ENCODE measurements around the gene MYCN.
"Not testable (repeated sequence)": the region's sequence is repeated elsewhere in the genome, so short reads cannot be mapped to it uniquely, and the experiment has no call there.

The MYCN gene

DNA sequence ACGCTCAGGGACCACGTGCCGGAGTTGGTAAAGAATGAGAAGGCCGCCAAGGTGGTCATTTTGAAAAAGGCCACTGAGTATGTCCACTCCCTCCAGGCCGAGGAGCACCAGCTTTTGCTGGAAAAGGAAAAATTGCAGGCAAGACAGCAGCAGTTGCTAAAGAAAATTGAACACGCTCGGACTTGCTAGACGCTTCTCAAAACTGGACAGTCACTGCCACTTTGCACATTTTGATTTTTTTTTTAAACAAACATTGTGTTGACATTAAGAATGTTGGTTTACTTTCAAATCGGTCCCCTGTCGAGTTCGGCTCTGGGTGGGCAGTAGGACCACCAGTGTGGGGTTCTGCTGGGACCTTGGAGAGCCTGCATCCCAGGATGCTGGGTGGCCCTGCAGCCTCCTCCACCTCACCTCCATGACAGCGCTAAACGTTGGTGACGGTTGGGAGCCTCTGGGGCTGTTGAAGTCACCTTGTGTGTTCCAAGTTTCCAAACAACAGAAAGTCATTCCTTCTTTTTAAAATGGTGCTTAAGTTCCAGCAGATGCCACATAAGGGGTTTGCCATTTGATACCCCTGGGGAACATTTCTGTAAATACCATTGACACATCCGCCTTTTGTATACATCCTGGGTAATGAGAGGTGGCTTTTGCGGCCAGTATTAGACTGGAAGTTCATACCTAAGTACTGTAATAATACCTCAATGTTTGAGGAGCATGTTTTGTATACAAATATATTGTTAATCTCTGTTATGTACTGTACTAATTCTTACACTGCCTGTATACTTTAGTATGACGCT, 5.8 kb downstream of the MYCN start:
- DNase-seq: no peak

DNA sequence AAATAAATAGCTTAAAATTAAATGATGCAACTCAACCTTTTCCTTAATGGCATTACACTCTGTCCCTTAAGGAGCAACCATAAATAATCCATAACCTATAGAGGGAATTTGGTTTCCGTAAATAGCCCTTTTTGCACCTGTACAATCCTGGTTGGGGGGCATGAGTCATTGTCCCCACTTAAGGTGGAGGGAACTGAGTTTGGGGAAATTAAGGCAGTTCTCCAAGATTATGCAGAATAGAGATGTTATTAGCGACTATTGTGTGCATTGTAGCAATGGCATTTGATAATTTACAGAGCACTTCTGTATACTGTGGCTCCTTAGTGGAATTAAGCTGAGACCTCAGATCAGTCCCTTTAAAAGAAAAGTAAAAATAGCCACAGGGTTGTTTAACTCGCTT, 6.6 kb downstream of the MYCN start:
- DNase-seq: no peak

DNA sequence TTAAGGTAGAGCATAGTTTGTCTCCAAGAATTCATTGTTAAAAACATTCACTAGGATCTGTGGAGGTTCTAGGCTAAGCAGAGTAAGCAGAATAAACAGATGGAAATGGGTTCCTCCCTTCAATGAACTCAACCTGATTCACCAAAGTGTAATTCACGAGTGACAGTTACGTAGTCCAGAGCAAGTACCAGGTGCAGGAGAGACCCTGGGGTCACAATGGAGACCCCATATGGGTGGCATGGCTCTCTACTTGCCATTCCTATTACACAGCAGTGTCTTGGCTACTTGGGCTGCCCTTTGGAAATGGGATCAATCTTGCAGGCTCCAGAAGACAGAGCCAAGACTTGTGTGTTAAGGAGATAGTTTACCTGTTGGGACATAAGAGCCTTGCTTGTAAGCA, 7.1 kb downstream of the MYCN start:
- no peak for DNase-seq

DNA sequence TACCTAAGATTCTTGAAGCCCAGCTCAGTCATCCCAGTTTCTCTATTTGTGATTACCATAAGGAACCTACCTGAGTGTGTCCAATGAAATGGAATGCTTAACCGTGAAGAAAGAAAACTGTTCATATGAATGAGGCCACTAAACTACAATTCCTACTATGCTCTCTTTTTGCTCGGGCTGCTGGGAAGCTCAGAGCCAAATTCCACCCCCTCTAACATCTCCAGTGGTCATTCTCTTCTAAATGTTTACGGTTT, 8.3 kb downstream of the MYCN start:
- DNase-seq: no peak

DNA sequence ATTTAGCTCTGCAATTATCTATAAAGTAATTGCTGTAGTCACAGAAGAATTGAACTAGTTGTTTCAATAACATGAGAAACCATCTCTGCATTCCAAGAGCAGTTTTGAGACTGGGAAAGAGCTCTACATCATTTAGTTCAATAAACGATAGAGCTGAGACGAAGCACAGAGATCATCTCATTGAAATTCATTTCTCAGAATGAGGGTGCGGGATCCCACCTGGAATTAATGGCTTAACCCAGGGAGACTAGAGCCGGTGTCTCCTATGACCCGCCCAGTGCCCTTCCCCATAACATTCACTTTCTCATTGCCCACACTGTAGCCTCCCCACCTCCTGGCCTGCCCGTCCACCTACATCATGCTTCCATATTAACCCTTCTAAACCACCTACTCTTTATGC, 8.8 kb downstream of the MYCN start:
- no peak for DNase-seq

DNA sequence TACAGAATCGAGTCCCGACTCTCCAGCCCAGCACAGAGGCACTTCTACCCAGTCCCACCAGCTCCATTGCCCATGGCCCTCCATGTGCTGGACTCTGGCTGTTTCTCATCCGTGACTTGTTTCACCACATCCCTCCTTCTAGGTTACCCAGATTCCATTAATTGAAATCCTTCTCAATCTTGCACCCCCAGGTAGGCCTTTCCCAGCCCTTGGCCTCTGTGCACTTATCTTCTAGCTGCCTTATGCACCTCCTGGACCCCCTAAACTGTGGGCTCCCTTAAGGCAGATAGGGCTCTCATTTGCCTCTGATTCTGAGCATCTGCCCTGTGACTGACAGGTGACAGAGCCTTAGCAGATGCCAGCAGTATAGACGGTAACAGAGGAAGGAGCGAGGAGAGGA, 9.2 kb downstream of the MYCN start:
- no peak for DNase-seq

DNA sequence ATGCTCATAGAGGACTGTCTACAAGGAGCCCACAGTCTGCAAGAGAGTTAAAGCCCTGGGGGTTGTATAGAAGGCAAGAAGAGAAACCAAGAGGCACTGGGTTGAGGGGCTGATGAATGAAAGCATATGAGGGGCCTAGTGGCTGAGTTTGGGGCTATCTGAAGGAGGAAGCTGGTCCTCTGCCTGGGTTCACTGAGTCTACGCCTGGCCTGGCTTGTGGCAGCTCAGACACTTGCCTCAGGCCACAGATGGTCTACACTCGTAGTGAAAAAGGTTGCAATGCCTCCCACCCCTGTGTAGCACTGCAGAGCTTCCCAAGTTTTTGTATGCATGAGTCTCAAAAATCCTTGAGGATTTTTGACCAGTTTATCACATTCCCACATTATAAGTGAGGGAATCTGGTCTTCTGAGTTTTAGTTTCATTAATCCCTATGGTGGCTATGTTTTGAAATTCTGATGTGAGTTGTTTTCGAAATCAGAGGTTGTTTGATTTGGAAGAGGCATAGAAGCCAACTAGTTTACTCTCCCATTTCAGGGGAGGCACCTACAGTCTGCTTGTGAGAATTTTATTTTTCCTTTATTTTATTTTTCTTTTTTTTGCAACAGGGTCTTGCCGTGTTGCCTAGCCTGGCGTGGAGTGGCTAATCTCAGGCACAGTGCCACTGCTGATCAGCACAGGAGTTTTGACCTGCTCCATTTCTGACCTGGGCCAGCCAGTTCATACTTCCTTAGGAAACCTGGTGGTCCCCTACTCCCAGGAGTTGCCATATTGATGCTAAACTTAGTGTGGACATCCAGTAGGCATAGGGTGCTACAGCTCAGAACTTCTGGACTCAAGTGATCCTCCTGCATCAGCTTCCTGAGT, 10.0 kb downstream of the MYCN start:
- no peak for DNase-seq

DNA sequence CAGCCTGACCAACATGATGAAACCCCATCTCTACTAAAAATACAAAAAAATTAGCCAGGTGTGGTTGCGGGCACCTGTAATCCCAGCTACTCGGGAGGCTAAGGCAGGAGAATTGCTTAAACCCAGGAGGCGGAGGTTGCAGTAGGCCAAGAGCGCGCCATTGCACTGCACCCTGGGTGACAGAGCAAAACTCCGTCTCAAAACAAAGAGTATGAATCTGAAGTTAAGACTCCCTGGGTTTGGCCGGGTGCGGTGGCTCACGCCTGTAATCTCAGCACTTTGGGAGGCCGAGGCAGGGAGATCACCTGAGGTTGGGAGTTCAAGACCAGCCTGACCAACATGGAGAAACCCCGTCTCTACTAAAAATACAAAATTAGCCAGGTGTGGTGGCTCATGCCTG, 11.6 kb downstream of the MYCN start:
- not testable (repeated sequence) for DNase-seq

DNA sequence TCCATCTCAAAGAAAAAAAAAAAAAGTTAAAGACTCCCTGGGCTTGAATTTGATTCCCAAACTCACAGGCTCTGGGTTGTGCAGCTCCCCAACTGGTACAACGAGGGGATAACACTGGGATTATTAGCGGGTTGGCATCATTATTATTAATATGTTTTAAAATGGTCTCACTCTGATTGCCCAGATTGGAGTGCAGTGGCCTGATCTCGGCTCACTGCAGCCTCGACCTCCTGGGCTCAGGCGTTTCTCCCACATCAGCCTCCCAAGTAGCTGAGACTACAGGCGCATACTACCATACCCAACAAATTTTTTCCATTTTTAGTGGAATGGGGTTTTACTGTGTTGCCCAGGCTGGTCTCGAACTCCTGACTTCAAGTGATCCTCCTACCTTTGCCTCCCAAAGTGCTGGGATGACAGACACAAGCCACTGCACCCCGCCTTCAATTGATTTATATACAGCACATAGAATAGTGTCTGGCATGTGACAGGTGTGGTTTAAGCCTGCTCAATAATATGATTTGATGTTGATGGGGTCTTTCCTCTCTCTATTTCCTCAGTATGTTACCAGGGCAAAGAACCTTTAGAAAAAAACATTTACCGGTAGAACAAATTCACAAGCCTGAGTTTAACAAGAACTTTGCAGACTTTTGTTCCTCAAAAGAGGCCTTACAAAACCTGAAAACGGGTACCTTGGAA, 12.2 kb downstream of the MYCN start:
- DNase-seq: no peak

DNA sequence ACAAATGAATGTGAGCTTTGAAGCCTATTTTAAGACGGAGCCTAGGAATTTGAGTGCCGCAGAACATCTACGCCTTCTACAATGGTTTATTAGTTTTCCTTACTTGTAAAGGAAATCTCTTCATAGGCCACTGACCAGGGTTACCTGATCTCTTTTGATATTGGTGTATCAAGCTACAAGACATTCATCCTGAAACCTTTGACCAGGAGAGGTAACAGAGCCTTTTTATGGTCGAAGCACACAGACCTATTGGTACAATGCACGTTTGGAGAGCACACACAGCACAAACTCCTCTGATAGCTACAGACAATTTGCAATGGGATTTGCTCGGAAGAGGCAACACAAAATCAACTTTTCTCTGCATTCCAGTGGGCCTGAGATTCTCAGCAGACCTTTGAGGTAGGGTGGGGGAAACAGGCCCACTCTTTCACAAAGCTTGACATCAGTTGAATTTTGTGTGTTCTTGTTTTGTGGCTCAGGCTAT, 12.8 kb downstream of the MYCN start:
- DNase-seq: no peak

DNA sequence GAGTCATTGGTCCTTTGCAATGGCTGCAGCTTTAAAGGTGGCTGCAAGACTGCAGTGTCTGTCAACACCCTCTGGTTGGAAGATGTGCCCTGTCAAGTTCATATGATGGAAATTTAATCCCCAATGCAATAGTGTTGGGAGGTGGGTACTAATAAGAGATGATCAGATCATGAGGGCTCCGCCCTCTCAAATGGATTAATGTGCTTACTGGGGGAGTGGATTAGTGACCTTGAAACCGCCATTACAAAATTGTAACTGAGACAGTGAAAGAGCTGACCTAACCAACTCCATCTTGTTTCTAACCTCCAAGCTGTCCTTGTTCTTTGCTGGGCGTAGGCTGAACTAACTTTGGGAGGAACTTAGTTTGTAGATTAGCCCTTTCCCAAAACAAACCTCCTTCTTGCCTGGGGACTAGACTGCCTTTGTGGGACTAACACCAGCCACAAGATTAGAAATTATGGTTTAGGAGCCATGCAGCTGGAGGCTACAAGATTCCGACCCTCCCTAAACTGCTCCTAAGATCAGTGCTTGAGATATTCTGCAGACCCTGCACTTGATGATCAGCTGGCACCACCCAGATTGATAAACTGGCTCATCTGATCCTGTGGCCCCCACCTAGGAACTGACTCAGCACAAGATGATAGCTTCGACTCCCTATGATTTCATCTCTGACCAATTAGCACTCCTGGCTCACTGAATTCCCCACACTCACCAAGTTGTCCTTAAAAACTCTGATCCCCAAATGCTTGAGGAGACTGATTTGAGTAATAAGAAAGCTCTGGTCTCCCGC, 13.7 kb downstream of the MYCN start:
- DNase-seq: no peak

DNA sequence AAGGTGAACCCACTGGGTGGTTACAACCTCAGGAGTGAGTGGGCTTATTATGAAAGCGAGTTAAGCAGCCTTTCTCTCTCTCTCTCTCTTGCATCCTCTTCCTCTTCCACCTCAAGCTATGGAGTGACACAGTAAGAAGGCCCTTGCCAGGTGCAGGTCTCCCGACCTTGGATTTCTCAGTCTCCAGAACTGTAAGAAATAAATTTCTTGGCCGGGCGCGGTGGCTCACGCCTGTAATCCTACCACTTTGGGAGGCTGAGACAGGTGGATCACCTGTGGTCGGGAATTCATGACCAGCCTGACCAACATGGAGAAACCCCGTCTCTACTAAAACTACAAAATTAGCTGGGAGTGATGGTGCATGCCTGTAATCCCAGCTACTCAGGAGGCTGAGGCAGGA, 14.4 kb downstream of the MYCN start:
- no peak for DNase-seq

DNA sequence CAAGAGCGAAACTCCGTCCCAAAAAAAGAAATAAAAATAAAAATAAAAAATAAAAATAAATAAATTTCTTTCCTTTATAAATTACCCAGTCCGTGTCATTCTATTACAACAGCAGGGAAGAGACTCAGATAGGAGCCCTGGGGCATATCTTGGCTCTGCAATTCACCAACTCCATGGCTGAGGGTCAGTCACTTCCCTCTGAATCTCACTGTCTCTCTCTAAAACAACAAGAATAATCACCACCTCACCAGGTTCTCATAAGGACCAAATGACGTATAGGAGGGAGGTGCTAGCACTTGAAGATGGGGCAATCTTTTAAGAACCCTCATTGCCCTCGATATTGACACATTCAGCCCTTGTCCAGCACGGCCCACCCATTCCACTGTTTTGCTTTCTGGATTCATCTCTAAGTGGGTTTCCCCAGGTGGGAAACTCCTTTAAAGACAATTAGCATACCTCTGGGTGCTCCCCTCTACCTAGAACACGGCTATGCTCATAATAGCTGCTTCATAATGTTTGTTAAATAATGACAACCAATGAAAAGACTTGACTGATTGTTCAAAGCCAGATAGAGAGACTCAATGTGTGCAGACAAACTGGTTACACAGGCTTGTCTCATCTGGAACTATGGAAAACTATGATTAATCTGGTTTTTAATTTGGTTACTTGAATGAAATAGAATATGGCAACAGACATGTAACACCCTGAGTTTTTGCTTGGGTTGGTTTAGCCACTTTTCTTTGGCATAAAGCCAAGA, 15.1 kb downstream of the MYCN start:
- DNase-seq: no peak

DNA sequence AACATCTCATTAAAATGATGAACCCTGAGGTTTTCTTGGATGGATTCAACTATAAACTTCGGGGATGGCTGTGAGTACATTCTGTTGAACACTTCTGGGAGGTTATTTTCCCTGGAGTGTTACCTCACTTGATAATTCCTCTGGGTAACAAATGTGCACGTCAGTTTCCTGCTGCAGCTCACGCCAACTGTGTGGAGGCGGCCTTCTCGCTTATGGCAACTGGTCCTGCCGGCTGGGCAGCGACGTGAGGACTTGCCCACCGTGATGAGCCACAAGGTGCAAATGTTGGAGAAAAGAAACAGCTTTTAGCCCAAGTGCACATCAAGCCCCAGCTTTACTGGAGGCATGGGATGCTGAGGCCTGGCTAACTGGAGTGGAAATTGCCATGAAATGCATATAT, 15.9 kb downstream of the MYCN start:
- no peak for DNase-seq

DNA sequence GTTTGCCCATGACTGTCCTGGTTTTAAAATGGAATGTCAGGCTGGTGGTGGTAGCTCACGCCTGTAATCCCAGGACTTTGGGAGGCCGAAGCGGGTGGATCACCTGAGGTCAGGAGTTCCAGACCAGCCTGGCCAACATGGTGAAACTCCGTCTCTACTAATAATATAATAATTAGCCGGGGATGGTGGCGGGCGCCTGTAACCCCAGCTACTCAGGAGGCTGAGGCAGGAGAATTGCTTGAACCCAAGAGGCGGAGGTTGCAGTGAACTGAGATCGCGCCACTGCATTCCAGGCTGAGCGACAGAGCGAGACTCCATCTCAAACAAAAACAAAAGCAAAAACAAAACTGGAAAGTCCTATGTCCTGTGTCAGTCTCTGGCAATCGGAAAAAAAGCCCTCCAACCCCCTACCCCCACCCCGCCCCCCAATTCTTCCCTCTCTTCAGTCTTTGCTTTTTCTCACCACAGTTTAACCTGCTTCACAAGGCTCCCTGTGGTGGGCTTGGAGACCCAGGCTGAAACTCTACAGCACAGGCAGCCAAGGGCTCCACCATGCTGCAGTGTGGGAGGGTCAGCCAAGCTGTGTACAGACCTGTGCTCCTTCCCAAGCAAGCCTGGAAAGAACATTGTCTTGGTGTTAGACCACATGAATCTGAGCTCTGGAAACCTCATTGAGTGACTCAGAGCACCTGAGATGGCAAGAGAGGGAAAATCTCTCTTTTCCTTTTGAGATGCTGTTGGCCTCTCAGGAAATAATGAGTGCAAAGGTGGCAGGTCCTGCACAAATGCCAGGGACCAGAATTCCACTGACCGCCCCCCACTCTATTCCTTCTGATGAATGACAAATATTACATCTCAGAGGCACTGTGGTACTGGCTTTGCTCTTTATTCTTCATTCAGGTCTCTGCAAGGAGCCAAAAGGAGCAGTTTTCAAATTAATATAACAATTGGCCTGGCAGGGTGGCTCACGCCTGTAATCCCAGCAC, 16.7 kb downstream of the MYCN start:
- DNase-seq: no peak

DNA sequence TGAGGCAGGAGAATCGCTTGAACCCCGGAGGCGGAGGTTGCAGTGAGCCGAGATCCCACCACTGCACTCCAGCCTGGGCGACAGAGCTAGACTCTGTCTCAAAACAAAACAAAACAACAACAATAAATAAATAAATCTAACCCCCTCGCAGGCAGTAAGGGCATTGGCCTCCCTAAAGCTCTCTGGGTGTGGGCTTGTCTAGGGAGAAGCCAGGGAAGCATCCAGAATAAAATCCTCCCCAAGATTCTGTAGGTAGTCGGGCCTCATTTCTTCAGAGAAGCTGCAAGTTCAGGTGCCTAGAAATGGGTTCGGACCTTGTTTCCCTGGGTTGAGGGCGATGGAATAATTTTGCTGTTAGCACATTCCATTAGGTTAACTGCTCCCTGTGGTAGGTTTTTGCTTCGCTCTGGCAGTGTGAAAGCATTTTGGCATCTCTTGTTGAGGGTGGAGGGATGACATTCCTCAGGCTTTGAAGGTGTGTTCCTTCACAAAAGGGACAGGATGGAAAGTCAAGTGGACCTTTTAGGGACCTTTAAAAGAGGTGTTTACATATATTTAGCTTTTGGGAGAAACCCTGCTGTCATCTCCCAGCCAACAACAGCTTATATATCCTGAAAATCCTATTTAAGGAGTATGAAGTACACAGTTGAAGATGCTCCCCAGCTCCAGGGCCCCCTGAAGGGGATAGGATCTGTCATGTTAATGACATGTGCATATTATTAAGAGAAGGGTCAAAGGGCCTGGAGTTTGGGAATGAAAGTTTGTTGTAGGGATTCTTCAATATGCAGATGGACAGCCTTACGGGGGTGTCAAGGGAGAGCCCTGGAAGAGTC, 17.7 kb downstream of the MYCN start:
- no peak for DNase-seq

DNA sequence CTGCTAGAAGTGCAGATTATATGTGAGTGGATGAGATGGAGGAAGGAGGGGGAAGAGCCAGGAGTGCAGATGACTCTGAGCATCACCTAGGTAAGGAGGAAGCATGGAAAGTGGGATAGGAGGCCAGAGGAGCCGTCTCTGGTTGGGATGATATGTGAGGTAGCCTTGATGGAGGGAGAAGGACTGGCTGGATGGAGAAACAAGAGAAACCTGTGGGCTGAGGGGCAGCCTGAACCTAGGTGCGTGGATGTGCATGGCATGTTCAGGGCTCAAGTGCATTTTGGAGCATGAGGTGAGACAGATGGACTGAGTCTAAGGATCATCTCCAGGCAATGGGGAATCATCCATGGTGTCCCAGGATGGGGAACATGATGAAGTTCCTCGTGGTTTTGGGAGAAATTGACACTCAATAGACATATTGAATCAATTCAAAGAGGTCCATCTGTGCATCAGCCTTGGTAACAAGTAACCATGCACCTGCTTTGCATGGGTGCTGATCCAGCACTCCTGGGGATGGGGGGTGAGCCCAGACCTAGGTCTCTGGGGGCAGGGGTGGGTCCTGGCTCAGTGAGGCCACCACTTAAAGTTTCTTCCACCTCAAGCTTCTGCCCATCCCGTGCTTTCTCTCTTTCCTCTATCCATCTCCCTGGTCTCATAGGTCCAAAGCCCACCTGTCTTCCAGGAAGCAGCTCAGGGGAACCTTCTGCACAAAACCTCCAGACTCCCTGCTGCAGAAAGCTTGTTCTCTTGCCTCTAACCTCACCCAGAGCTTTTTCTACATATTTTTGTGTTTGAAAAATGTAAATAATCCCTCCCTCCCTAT, 19.2 kb downstream of the MYCN start:
- DNase-seq: no peak

DNA sequence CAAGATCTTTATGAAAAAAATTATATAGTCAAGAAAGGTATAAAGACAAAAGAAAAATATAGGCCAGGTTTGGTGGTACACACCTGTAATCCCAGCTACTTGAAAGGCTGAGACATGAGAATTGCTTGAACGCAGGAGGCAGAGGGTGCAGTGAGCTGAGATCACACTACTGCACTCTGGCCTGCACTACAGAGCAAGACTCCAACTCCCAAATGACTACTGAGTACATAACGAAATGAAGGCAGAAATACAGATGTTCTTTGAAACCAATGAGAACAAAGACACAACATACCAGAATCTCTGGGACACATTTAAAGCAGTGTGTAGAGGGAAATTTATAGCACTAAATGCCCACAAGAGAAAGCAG, 19.8 kb downstream of the MYCN start:
- not testable (repeated sequence) for DNase-seq
